Endodermal cell (in vitro differentiated cells): Measurements from ENCODE around the gene RAMP1. TPM values are rescaled to one million over a fixed set of nuclear protein-coding genes. Genes with fewer than 3 reads are reported as not detected.

ENCODE experiments used
- DNase-seq: peaks from one replicate; pipeline ENCODE4 v3.0.0-alpha.2; 2017
- H3K27ac ChIP-seq: 2 replicates; pipeline ENCODE4 v1.5.1; 2013; ENCODE audit warnings: mild to moderate bottlenecking, low read depth, low read length, moderate library complexity
- H3K27me3 ChIP-seq: 2 replicates; pipeline ENCODE4 v1.6.1; 2013; ENCODE audit warnings: mild to moderate bottlenecking, low read length, moderate library complexity; ENCODE audit not compliant: insufficient read depth, control insufficient read depth, poor library complexity, severe bottlenecking
- H3K36me3 ChIP-seq: 2 replicates; pipeline ENCODE4 v1.7.0; 2013; ENCODE audit warnings: mild to moderate bottlenecking, low read length, moderate library complexity; ENCODE audit not compliant: control insufficient read depth, insufficient read depth
- H3K4me1 ChIP-seq: one replicate; pipeline ENCODE4 v1.7.0; 2013; ENCODE audit warnings: low read length; ENCODE audit not compliant: control insufficient read depth, insufficient read depth
- H3K4me3 ChIP-seq: 2 replicates; pipeline ENCODE4 v1.5.1; 2013; ENCODE audit warnings: mild to moderate bottlenecking, low read length, moderate library complexity
- H3K9ac ChIP-seq: 2 replicates; pipeline ENCODE4 v1.6.1; 2013; ENCODE audit warnings: mild to moderate bottlenecking, low read length, moderate library complexity; ENCODE audit not compliant: poor library complexity, severe bottlenecking; ENCODE audit errors: extremely low read depth
- H3K9me3 ChIP-seq: 2 replicates; pipeline ENCODE4 v1.6.1; 2013; ENCODE audit warnings: mild to moderate bottlenecking, low read length, moderate library complexity; ENCODE audit not compliant: control insufficient read depth
- H3K27ac Mint-ChIP-seq: 2 replicates; pipeline ENCODE4 v1.8.0; 2020; ENCODE audit warnings: mixed read lengths
- H3K27me3 Mint-ChIP-seq: 2 replicates; pipeline ENCODE4 v1.8.0; 2021; ENCODE audit warnings: mild to moderate bottlenecking, mixed read lengths; ENCODE audit not compliant: insufficient read depth
- H3K36me3 Mint-ChIP-seq: 2 replicates; pipeline ENCODE4 v1.8.0; 2020; ENCODE audit warnings: low read depth, mixed read lengths
- H3K4me1 Mint-ChIP-seq: 2 replicates; pipeline ENCODE4 v1.8.0; 2020; ENCODE audit warnings: mixed read lengths
- H3K4me3 Mint-ChIP-seq: 2 replicates; pipeline ENCODE4 v1.8.0; 2020; ENCODE audit warnings: mild to moderate bottlenecking, moderate library complexity, mixed read lengths
- H3K9me3 Mint-ChIP-seq: 2 replicates; pipeline ENCODE4 v1.8.0; 2020; ENCODE audit warnings: mild to moderate bottlenecking, mixed read lengths
- CTCF ChIP-seq: fragments of 200-600 bp; sonication (generic); conservative IDR thresholded peaks from 2 replicates; pipeline ENCODE4 v1.5.0; 2021; ENCODE audit warnings: antibody characterized with exemption, mild to moderate bottlenecking
- WGBS, 2 experiments: methylation state at CpG; one replicate each; pipeline versions ENCODE4 v1.1.5 to v1.1.7; 2013; ENCODE audit warnings: missing lambda C conversion rate in 2 of 2, mixed read lengths in 1 of 2; ENCODE audit not compliant: insufficient coverage in 1 of 2, insufficient read length in 1 of 2; 5-methylcytosine and 5-hydroxymethylcytosine counted together
- total RNA-seq, 2 donors: library from RNA; stranded (reverse); fragmentation: NEBNext Ultra II Directional in 1 of 2; extraction: Animal tissue kit (Norgen Biotek cat#: 25700) in 1 of 2; gene quantifications; 2 replicates in 1 of 2; 3 replicates in 1 of 2; pipeline ENCODE4 v1.2.1, GENCODE V29; 2021

Gene RAMP1
- total RNA-seq, 2 donors from 2014 or later: 0.40 to 1.6 TPM

GRCh38 chr2:237882510-237883481 lies 23.4 kb downstream of the RAMP1 start:
- TF ChIP-seq CTCF: no peak
- H3K4me1 ChIP-seq: no peaks in the 10 kb centered on the region

GRCh38 chr2:237883951-237884446 lies 24.6 kb downstream of the RAMP1 start:
- Histone ChIP-seq H3K4me3 (no peak overlapping the region), H3K27ac (no peak overlapping the region), H3K9ac (no peak overlapping the region), H3K9me3 (no peaks in the 10 kb centered on the region), H3K4me1 (no peaks in the 10 kb centered on the region), H3K36me3 (no peaks in the 10 kb centered on the region), H3K27me3 (no peaks in the 10 kb centered on the region)
- H3K27me3 Mint-ChIP-seq: no peaks in the 10 kb centered on the region
- DNase-seq: peak; percentile 31
- H3K36me3 Mint-ChIP-seq: no peaks in the 10 kb centered on the region
- no peak for TF ChIP-seq CTCF
- 90 to 94% methylated on average over 2 to 10 of the region's 10 CpGs for WGBS, 2 experiments
- no peaks in the 10 kb centered on the region for H3K9me3 Mint-ChIP-seq
- H3K27ac Mint-ChIP-seq: no peak overlapping the region
- H3K4me3 Mint-ChIP-seq: no peak overlapping the region
- H3K4me1 Mint-ChIP-seq: no peaks in the 10 kb centered on the region

More at GRCh38 chr2:237882510-237883481, 23.4 kb downstream of the RAMP1 start:
- peak; percentile 31 for DNase-seq
- Histone ChIP-seq H3K27ac (no peak overlapping the region), H3K36me3 (no peaks in the 10 kb centered on the region), H3K9ac (no peak overlapping the region), H3K27me3 (no peaks in the 10 kb centered on the region), H3K9me3 (no peaks in the 10 kb centered on the region), H3K4me3 (no peak overlapping the region)
- 86 to 90% methylated on average over 15 to 20 of the region's 20 CpGs for WGBS, 2 experiments
- H3K4me3 Mint-ChIP-seq: no peak overlapping the region
- H3K4me1 Mint-ChIP-seq: no peaks in the 10 kb centered on the region
- H3K27me3 Mint-ChIP-seq: no peaks in the 10 kb centered on the region
- no peak overlapping the region for H3K27ac Mint-ChIP-seq
- no peaks in the 10 kb centered on the region for H3K9me3 Mint-ChIP-seq
- H3K36me3 Mint-ChIP-seq: no peaks in the 10 kb centered on the region

- H3K27ac Mint-ChIP-seq: no peak overlapping the region
- no peaks in the 10 kb centered on the region for H3K36me3 Mint-ChIP-seq
- Histone ChIP-seq H3K27me3 (no peaks in the 10 kb centered on the region), H3K27ac (no peak overlapping the region), H3K4me1 (no peaks in the 10 kb centered on the region), H3K4me3 (no peak overlapping the region), H3K9me3 (no peaks in the 10 kb centered on the region), H3K9ac (no peak overlapping the region), H3K36me3 (no peaks in the 10 kb centered on the region)
- no peak overlapping the region for H3K4me3 Mint-ChIP-seq
- DNase-seq: peak; percentile 44
- no peak for TF ChIP-seq CTCF
- H3K4me1 Mint-ChIP-seq: no peaks in the 10 kb centered on the region
- WGBS, 2 experiments: 77 to 84% methylated on average over 12 to 13 of the region's 13 CpGs
- no peaks in the 10 kb centered on the region for H3K27me3 Mint-ChIP-seq
- no peaks in the 10 kb centered on the region for H3K9me3 Mint-ChIP-seq
These were observed 25.3 kb downstream of the RAMP1 start for GRCh38 chr2:237884681-237885080.
